ENCODE data around the gene PRKCH.

The PRKCH gene

GRCh38 chr14:61499991-61500390 lies 178.6 kb downstream of the PRKCH start:
- DNase-seq = no peak

- no peak for DNase-seq
Observed at GRCh38 chr14:61501714-61502458, 180.5 kb downstream of the PRKCH start.

- DNase-seq = no peak
Observed at GRCh38 chr14:61502459-61503093, 181.2 kb downstream of the PRKCH start.

GRCh38 chr14:61503167-61503801 lies 181.9 kb downstream of the PRKCH start:
- DNase-seq = no peak

- no peak for DNase-seq
Observed at GRCh38 chr14:61504901-61505300, 183.5 kb downstream of the PRKCH start.

GRCh38 chr14:61505815-61506809 lies 184.7 kb downstream of the PRKCH start:
- no peak for DNase-seq

- DNase-seq = no peak
Observed at GRCh38 chr14:61508526-61508925, 187.1 kb downstream of the PRKCH start.

- no peak for DNase-seq
Observed at GRCh38 chr14:61510736-61511557, 189.6 kb downstream of the PRKCH start.

GRCh38 chr14:61511558-61511948 lies 190.2 kb downstream of the PRKCH start:
- DNase-seq = no peak

- no peak for DNase-seq
Observed at GRCh38 chr14:61512026-61512834, 190.9 kb downstream of the PRKCH start.

GRCh38 chr14:61513986-61514830 lies 192.8 kb downstream of the PRKCH start:
- no peak for DNase-seq

GRCh38 chr14:61514927-61515326 lies 193.5 kb downstream of the PRKCH start:
- DNase-seq = no peak

- no peak for DNase-seq
Observed at GRCh38 chr14:61515436-61516117, 194.2 kb downstream of the PRKCH start.

- DNase-seq = no peak
Observed at GRCh38 chr14:61516118-61516743, 194.9 kb downstream of the PRKCH start.

GRCh38 chr14:61516964-61517653 lies 195.7 kb downstream of the PRKCH start:
- DNase-seq = no peak

- no peak for DNase-seq
Observed at GRCh38 chr14:61517911-61518384, 196.6 kb downstream of the PRKCH start.

GRCh38 chr14:61518403-61518802 lies 197.0 kb downstream of the PRKCH start:
- DNase-seq = no peak

GRCh38 chr14:61519106-61519505 lies 197.7 kb downstream of the PRKCH start:
- no peak for DNase-seq
